ENCODE data around the gene TSPEAR.

The TSPEAR gene

DNA sequence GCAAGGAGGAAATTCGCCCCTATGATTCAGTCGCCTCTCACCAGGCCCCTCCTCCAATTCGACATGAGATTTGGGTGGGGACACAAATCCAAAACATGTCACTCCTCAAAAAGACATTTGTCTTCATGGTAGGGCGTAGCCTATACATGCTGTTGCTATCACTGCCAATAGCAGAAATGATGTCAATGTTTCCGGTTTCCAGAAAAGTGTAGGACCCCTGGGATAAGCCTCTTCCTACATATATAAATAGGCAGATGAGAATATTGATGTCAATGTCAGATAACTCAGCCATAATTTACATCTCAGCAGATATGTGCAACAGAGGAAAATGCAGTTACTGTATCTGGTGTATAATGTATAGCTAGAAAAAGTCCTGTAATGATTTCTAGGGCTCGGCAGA, 239.4 kb downstream of the TSPEAR start:
- TF ChIP-seq, protein P1, sequence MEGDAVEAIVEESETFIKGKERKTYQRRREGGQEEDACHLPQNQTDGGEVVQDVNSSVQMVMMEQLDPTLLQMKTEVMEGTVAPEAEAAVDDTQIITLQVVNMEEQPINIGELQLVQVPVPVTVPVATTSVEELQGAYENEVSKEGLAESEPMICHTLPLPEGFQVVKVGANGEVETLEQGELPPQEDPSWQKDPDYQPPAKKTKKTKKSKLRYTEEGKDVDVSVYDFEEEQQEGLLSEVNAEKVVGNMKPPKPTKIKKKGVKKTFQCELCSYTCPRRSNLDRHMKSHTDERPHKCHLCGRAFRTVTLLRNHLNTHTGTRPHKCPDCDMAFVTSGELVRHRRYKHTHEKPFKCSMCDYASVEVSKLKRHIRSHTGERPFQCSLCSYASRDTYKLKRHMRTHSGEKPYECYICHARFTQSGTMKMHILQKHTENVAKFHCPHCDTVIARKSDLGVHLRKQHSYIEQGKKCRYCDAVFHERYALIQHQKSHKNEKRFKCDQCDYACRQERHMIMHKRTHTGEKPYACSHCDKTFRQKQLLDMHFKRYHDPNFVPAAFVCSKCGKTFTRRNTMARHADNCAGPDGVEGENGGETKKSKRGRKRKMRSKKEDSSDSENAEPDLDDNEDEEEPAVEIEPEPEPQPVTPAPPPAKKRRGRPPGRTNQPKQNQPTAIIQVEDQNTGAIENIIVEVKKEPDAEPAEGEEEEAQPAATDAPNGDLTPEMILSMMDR (IDR thresholded peaks at IDR 0.05; ENCODE audit: low read depth, low read length): no peak
- H3K4me3 ChIP-seq (ENCODE audit: low read depth, low read length): no peak overlapping the region

DNA sequence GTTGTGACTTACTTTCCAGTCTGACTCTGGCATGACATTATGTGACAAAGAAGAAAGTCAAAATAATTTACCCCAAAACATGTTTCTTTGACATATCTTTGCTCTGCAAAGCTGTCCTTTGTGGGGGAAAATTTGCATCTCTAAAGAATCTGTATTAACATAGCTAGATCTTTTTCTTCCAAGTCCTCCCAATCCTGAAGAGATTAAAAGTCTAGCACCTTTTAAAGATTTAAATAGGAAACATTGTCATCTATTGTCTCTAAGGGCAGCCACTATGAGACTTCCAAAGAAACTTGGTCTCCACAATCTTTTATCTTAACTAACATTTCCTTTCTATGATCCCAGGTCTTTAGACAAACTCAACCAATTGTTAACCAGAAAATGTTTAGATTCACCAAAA, 240.0 kb downstream of the TSPEAR start:
- TF ChIP-seq, protein P1 (IDR thresholded peaks at IDR 0.05; ENCODE audit: low read depth, low read length): no peak
- no peak overlapping the region for H3K4me3 ChIP-seq (ENCODE audit: low read depth, low read length)

DNA sequence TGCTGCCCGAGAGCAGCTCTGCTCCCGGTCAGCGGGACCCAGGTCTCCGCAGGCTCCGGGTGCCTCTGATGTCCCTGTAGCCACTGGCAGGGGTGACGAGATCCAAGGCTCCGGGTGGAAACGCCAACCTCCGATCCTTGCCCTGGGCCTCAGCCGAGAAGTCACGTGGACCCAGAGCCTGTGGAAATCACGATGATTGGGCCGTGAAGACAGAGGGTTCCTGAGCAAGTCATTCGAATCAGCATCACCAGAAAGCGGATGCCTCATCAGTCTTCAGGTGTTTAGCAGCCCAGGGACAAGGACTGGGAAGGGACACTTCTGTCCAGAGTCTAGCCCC, 243.5 kb downstream of the TSPEAR start:
- TF ChIP-seq, protein P1 (IDR thresholded peaks at IDR 0.05; ENCODE audit: low read depth, low read length): no peak
- no peak overlapping the region for H3K4me3 ChIP-seq (ENCODE audit: low read depth, low read length)

DNA sequence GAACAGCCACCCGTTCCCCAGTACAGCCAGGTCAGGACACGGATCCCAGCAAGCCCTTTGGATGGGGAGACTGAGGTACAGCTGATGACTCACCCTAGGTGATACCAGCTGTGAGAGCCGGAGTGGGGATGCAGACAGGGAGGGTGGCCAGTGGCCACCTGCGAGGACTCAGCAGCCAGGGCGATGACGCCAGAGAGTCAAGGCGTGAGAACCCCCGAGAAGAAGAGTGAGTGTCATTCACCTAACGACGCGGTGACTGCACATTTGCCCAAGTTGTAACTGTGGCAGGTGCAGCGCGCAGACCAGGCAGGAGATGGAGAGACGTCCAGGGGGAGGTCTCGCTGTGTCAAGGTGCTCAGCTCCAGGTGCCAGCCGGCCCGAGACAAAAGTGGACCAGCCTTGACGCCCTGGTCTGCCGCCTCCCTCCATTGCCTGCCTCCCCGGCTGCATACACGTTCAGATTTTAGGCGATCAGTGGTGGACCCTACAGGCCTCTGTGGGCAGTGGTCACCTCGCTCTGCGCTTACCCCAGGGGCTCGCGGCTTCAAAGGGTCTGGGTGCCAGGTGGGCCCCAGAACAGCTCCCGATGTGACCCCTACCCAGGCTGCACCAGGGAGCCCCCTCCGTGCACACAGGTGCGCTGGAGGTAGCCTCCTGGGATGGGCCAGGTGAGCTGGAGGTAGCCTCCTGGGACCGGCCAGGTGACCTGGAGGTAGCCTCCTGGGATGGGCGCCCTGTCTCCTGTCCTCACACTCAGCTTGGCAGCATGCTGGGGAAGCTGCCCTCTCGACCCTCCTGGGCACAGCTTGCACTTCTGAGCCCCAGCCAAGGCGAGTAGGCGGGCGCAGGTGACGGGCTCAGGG, 244.1 kb downstream of the TSPEAR start:
- H3K4me3 ChIP-seq (ENCODE audit: low read depth, low read length): no peak overlapping the region
- TF ChIP-seq, protein P1 (IDR thresholded peaks at IDR 0.05; ENCODE audit: low read depth, low read length): no peak

DNA sequence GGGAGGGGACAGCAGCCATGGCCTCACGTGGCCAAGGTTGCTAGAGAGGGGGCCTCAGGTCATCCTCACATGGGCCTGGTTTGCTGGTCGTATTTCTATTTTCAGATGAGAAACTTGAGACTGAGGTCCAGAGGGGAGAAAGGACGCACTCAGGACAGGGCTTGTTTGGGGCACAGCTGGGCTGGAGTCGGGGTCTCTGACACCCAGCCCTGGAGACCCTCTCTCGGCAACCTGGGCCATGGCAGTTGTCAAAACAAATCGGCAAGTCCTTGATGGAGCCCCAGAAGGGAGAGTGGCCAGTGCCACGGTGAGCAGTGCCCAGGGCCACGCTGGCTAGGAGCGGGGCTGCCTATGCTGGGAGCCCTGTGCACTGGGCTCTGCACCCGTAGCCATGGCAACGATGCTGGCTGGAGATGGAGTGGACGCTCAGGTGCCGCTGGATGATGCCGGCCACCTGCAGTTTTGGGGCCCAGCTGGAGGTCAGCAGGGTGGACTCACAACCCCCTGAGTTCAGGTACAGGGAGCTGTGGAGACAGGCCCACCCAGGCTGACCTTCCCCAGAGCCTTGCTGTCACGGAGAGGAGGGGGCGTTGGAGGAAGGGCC, 244.9 kb downstream of the TSPEAR start:
- TF ChIP-seq, protein P1 (IDR thresholded peaks at IDR 0.05; ENCODE audit: low read depth, low read length): no peak
- H3K4me3 ChIP-seq (ENCODE audit: low read depth, low read length): no peak overlapping the region

DNA sequence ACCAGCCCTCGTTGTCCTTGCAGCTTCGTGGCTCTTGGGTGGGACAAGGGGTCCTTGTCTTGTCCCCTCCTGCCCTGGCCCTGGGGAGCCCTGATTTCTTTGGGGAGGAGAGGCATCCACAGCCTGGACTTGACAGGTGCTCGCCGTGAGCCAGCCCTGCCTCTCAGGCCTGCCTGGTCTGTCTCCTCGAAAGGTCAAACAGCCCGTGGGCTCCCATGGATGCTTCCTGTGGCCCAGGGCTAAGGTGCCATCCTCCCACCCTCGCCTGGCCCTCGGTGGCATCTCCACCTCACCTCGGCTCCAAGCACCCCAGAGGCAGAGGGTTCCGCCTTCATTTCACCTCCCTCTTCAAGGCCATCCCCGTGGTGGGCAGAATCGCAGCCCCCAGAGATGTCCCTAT, 247.0 kb downstream of the TSPEAR start:
- TF ChIP-seq, protein P1 (IDR thresholded peaks at IDR 0.05; ENCODE audit: low read depth, low read length): no peak
- no peak overlapping the region for H3K4me3 ChIP-seq (ENCODE audit: low read depth, low read length)

DNA sequence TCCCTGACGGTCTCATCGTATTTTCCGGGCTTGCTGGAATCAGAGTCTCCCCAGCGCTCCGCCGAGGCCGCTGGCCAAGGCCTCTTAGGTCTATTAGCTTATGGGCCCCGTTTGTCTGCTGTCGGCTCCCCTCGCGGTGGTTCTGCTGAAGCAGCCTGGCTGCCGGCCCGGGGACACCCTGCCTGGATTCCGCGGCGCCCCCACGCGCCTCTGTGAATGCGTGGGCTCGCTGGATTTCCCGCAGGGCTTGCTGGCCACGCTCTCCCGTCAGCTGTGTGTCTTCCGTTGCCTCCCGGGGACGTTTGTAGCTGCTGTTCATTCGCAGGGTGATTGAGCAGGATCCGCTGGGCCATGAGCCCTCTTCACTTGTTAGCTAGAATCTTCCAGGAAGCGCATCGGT, 247.6 kb downstream of the TSPEAR start:
- TF ChIP-seq, protein P1 (IDR thresholded peaks at IDR 0.05; ENCODE audit: low read depth, low read length): no peak

More for the DNA sequence above, 247.6 kb downstream of the TSPEAR start:
- H3K4me3 ChIP-seq (ENCODE audit: low read depth, low read length): no peak overlapping the region

All from WI38 (cell line).